Gastroesophageal sphincter (tissue), 3 donors: ENCODE data around the gene ATXN2.

Source experiments
- EP300 ChIP-seq: sonication (generic); formaldehyde crosslinking; IDR thresholded peaks from one replicate; pipeline ENCODE4 v1.6.1; 2017; ENCODE audit warnings: antibody characterized with exemption, mild to moderate bottlenecking
- POLR2A ChIP-seq, 2 donors: fragments of 450-650 bp; IDR thresholded peaks; one replicate each; pipeline ENCODE4 v1.6.1; 2017; ENCODE audit warnings: antibody characterized with exemption in 2 of 2, mild to moderate bottlenecking in 2 of 2, moderate library complexity in 1 of 2
- POLR2AphosphoS5 ChIP-seq: sonication (generic); formaldehyde crosslinking; IDR thresholded peaks from one replicate; pipeline ENCODE4 v1.6.1; 2017; ENCODE audit warnings: antibody characterized with exemption
- TF ChIP-seq, protein P1 (sequence below), 4 experiments: fragments of 200-600 bp in 2 of 4; fragments of 450-650 bp in 2 of 4; sonication (generic) in 1 of 4; IDR thresholded peaks; one replicate each; pipeline ENCODE4 v1.5.1; 2017 to 2019; ENCODE audit warnings: antibody characterized with exemption in 4 of 4, mild to moderate bottlenecking in 2 of 4, moderate library complexity in 2 of 4

DNA sequence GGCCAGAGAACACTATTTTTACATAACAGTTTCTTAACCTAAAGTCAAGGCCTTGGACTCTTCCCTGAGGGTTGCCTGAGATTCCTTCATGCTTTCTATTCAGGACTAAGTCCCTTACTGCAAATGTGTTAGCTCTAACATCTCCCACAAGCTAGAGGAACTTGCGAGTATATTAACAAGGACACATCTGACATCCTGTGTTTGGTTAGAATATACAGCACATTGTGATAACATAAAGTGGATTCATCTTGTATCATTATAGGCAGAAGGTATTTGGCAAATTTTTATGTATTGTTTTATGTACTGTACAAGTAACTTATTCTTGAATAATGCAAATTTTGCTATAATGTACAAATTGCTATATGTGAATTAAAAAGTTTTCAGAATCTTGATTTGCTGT, 147.9 kb downstream of the ATXN2 start:
- TF ChIP-seq POLR2AphosphoS5 (no peak), POLR2A (IDR thresholded peaks at IDR 0.05) (no peak), EP300 (no peak)
- TF ChIP-seq, protein P1, sequence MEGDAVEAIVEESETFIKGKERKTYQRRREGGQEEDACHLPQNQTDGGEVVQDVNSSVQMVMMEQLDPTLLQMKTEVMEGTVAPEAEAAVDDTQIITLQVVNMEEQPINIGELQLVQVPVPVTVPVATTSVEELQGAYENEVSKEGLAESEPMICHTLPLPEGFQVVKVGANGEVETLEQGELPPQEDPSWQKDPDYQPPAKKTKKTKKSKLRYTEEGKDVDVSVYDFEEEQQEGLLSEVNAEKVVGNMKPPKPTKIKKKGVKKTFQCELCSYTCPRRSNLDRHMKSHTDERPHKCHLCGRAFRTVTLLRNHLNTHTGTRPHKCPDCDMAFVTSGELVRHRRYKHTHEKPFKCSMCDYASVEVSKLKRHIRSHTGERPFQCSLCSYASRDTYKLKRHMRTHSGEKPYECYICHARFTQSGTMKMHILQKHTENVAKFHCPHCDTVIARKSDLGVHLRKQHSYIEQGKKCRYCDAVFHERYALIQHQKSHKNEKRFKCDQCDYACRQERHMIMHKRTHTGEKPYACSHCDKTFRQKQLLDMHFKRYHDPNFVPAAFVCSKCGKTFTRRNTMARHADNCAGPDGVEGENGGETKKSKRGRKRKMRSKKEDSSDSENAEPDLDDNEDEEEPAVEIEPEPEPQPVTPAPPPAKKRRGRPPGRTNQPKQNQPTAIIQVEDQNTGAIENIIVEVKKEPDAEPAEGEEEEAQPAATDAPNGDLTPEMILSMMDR (IDR thresholded peaks at IDR 0.05) = no peak
